HL-60 (cell line): ENCODE measurements around the gene CEP76.

Experiments used
- DNase-seq, 2 experiments: peaks; one replicate each; pipeline ENCODE4 v3.0.0-alpha.2; 2010 to 2020; ENCODE audit warnings: low read depth in 1 of 2, low spot score in 1 of 2
- H3K27ac ChIP-seq: fragments of 250-450 bp; sonication (Bioruptor Pico); replicated peaks from 2 replicates; pipeline ENCODE4 v1.5.1; 2020; ENCODE audit warnings: mild to moderate bottlenecking, moderate library complexity
- H3K27me3 ChIP-seq: fragments of 250-450 bp; sonication (Bioruptor Pico); 2 replicates; pipeline ENCODE4 v1.5.1; 2021; ENCODE audit warnings: mild to moderate bottlenecking, moderate library complexity; ENCODE audit not compliant: insufficient read depth, poor library complexity, severe bottlenecking
- H3K4me3 ChIP-seq: replicated peaks from 2 replicates; pipeline ENCODE4 v1.5.1; 2011; ENCODE audit warnings: mild to moderate bottlenecking, control low read depth, low read length; ENCODE audit not compliant: insufficient read depth
- GABPA ChIP-seq: IDR thresholded peaks from 2 replicates; pipeline ENCODE4 v1.6.1; 2012; ENCODE audit warnings: low read depth
- POLR2AphosphoS5 ChIP-seq: IDR thresholded peaks from 2 replicates; pipeline ENCODE4 v1.6.1; 2012; ENCODE audit warnings: low read depth
- SPI1 ChIP-seq: IDR thresholded peaks from 2 replicates; pipeline ENCODE4 v1.6.1; 2012; ENCODE audit warnings: low read depth, mild to moderate bottlenecking, borderline replicate concordance
- TF ChIP-seq, protein P1 (sequence below): IDR thresholded peaks from 2 replicates; pipeline ENCODE4 v1.6.1; 2012; ENCODE audit warnings: low read depth; ENCODE audit not compliant: insufficient replicate concordance
- TF ChIP-seq, protein P2 (sequence below): IDR thresholded peaks from one replicate; pipeline ENCODE4 v1.5.1; 2011; ENCODE audit warnings: low read length, control low read depth, inconsistent platforms; ENCODE audit not compliant: insufficient read depth

The CEP76 gene

DNA sequence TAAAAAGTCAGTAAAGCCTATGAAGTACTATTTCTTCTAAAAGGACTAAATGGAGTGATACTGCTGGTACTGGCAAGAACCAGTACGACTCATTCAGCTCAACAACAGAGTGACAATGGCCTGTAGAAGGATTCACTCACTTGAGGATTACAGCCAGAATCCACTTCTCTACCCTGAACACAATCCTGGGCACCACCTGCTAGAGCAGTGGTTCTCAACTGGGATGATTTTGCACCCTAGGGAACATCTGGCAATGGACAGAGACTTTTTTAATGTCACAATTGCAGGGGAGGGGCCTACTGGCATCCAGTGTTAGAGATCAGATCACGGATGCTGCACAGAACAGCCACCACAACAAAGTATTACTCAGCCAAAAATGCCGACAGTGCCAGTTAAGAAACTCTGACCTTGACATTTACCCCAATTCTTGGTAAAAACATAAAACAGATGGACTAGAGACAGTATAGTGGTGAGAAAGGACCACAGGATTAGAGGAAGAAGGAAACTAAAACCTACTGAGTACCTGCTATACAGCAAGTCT, 49.6 kb downstream of the CEP76 start:
- H3K27me3 ChIP-seq: peaks cover 34% of the 10 kb centered on the region
- DNase-seq: no peak
- no peak overlapping the region for H3K4me3 ChIP-seq
- no peak for TF ChIP-seq SPI1
- TF ChIP-seq, protein P1, sequence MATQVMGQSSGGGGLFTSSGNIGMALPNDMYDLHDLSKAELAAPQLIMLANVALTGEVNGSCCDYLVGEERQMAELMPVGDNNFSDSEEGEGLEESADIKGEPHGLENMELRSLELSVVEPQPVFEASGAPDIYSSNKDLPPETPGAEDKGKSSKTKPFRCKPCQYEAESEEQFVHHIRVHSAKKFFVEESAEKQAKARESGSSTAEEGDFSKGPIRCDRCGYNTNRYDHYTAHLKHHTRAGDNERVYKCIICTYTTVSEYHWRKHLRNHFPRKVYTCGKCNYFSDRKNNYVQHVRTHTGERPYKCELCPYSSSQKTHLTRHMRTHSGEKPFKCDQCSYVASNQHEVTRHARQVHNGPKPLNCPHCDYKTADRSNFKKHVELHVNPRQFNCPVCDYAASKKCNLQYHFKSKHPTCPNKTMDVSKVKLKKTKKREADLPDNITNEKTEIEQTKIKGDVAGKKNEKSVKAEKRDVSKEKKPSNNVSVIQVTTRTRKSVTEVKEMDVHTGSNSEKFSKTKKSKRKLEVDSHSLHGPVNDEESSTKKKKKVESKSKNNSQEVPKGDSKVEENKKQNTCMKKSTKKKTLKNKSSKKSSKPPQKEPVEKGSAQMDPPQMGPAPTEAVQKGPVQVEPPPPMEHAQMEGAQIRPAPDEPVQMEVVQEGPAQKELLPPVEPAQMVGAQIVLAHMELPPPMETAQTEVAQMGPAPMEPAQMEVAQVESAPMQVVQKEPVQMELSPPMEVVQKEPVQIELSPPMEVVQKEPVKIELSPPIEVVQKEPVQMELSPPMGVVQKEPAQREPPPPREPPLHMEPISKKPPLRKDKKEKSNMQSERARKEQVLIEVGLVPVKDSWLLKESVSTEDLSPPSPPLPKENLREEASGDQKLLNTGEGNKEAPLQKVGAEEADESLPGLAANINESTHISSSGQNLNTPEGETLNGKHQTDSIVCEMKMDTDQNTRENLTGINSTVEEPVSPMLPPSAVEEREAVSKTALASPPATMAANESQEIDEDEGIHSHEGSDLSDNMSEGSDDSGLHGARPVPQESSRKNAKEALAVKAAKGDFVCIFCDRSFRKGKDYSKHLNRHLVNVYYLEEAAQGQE: no peak
- no peak for TF ChIP-seq POLR2AphosphoS5
- no peak for TF ChIP-seq GABPA
- TF ChIP-seq, protein P2, sequence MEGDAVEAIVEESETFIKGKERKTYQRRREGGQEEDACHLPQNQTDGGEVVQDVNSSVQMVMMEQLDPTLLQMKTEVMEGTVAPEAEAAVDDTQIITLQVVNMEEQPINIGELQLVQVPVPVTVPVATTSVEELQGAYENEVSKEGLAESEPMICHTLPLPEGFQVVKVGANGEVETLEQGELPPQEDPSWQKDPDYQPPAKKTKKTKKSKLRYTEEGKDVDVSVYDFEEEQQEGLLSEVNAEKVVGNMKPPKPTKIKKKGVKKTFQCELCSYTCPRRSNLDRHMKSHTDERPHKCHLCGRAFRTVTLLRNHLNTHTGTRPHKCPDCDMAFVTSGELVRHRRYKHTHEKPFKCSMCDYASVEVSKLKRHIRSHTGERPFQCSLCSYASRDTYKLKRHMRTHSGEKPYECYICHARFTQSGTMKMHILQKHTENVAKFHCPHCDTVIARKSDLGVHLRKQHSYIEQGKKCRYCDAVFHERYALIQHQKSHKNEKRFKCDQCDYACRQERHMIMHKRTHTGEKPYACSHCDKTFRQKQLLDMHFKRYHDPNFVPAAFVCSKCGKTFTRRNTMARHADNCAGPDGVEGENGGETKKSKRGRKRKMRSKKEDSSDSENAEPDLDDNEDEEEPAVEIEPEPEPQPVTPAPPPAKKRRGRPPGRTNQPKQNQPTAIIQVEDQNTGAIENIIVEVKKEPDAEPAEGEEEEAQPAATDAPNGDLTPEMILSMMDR: no peak
- H3K27ac ChIP-seq: no peak overlapping the region

DNA sequence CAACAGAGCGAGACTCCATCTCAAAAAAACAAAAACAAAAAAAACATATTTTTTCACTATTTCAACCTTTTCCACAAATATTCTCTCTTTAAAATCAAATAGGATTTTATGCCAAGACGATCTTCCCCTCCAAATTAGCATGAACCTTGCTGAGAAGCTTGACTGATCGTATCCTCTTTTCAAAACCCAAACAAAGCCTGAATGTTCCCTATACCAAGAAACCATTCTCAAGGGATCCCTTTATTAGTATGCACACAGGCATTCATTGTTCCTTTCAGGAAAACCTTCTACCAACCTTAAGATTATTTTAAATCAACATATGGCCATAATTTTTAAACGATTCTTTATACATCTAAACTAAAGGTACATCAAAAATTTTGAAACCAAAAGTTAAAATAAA, 50.9 kb downstream of the CEP76 start:
- Histone ChIP-seq H3K27ac (no peak overlapping the region), H3K4me3 (no peak overlapping the region), H3K27me3 (peaks cover 31% of the 10 kb centered on the region)
- DNase-seq: no peak
- TF ChIP-seq, protein P1: no peak
- TF ChIP-seq POLR2AphosphoS5 (no peak), SPI1 (no peak), GABPA (no peak)
- TF ChIP-seq, protein P2: no peak

DNA sequence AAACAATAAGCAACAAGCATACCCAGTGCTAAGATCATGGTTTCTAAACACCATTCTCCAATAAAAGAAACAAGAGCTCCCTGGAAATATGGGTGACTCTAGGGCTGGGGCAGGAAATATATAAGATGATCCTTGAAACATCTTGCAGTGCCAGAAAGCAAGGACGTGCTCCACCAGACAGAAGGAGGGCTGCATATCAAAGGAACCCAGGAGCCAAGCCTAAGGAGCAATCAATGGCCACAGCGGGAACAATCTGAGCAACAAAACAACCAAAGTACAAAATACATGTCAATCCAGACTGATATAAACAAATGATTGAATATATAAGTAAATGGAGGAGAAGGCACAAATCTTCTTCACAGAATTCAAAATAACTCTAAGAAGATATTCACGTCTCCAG, 54.8 kb downstream of the CEP76 start:
- H3K27me3 ChIP-seq: peaks cover 21% of the 10 kb centered on the region
- no peak overlapping the region for H3K4me3 ChIP-seq
- no peak for DNase-seq
- no peak for TF ChIP-seq GABPA
- TF ChIP-seq, protein P2: no peak
- TF ChIP-seq POLR2AphosphoS5: no peak
- TF ChIP-seq, protein P1: no peak
- no peak overlapping the region for H3K27ac ChIP-seq
